HL-60 (cell line): Measurements from ENCODE around the gene OPN1MW2.
"Not testable (repeated sequence)": the region's sequence is repeated elsewhere in the genome, so short reads cannot be mapped to it uniquely, and the experiment has no call there.

Experiments
- CTCF ChIP-seq: IDR thresholded peaks from one replicate; pipeline ENCODE4 v1.5.1; 2011; ENCODE audit warnings: low read length, control low read depth, inconsistent platforms; ENCODE audit not compliant: insufficient read depth
- POLR2AphosphoS5 ChIP-seq: IDR thresholded peaks from 2 replicates; pipeline ENCODE4 v1.6.1; 2012; ENCODE audit warnings: low read depth

GRCh38 chrX:154239982-154240503, 20.5 kb downstream of the OPN1MW2 start:
- not testable (repeated sequence) for TF ChIP-seq CTCF, POLR2AphosphoS5
